Caco-2 (cell line): ENCODE measurements around the gene CASQ2. TPM values are rescaled to one million over a fixed set of nuclear protein-coding genes. Genes with fewer than 3 reads are reported as not detected.

ENCODE experiments used
- BruUV-seq: library from RNA; stranded (reverse); fragments of 400-500 nt; replicated peaks from 2 replicates; lab custom pipeline; 2021; lab: Mats Ljungman, UMichigan
- CTCF ChIA-PET: fragments of 300-600 bp; sonication (Branson Sonifier 250); formaldehyde crosslinking; loops from one replicate; lab custom pipeline; 2022; ENCODE audit warnings: antibody characterized with exemption; lab: Charles Lee
- POLR2A ChIA-PET: fragments of 300-600 bp; sonication (Branson Sonifier 250); formaldehyde crosslinking; loops from one replicate; lab custom pipeline; 2022; ENCODE audit warnings: antibody characterized with exemption; lab: Charles Lee
- DNase-seq, 2 experiments: peaks; one replicate each; pipeline versions ENCODE4 v3.0.0 to v3.0.0-alpha.2; 2020 to 2022
- H3K27me3 ChIP-seq: replicated peaks from 2 replicates; pipeline ENCODE4 v1.6.0; 2011; ENCODE audit warnings: low read length; ENCODE audit not compliant: control insufficient read depth, insufficient read depth
- H3K36me3 ChIP-seq: 2 replicates; pipeline ENCODE4 v1.5.1; 2011; ENCODE audit warnings: low read length; ENCODE audit not compliant: control insufficient read depth, insufficient read depth
- H3K4me1 ChIP-seq: fragments of 250-450 bp; sonication (Bioruptor Pico); 2 replicates; pipeline ENCODE4 v1.5.1; 2020; ENCODE audit warnings: mild to moderate bottlenecking
- H3K4me3 ChIP-seq: 2 replicates; pipeline ENCODE4 v1.5.1; 2011; ENCODE audit warnings: low read depth, mild to moderate bottlenecking, control low read depth, low read length
- H3K9me3 ChIP-seq: fragments of 250-450 bp; sonication (Bioruptor Pico); 2 replicates; pipeline ENCODE4 v1.5.1; 2020; ENCODE audit warnings: mild to moderate bottlenecking, moderate library complexity
- H3K27ac Mint-ChIP-seq: one replicate; pipeline ENCODE4 v1.8.0; 2022; ENCODE audit warnings: mixed read lengths; ENCODE audit not compliant: unreplicated experiment
- H3K27me3 Mint-ChIP-seq: one replicate; pipeline ENCODE4 v1.8.0; 2022; ENCODE audit warnings: mixed read lengths; ENCODE audit not compliant: insufficient read depth, unreplicated experiment
- H3K36me3 Mint-ChIP-seq: one replicate; pipeline ENCODE4 v1.8.0; 2022; ENCODE audit warnings: mild to moderate bottlenecking, mixed read lengths; ENCODE audit not compliant: insufficient read depth, unreplicated experiment
- H3K4me1 Mint-ChIP-seq: one replicate; pipeline ENCODE4 v1.8.0; 2022; ENCODE audit warnings: low read depth, mixed read lengths; ENCODE audit not compliant: unreplicated experiment
- H3K4me3 Mint-ChIP-seq: one replicate; pipeline ENCODE4 v1.8.0; 2022; ENCODE audit warnings: mild to moderate bottlenecking, moderate library complexity, mixed read lengths; ENCODE audit not compliant: unreplicated experiment
- H3K9me3 Mint-ChIP-seq: one replicate; pipeline ENCODE4 v1.8.0; 2022; ENCODE audit warnings: mixed read lengths; ENCODE audit not compliant: unreplicated experiment
- intact Hi-C: fragments of 100-400 bp; cut with micrococcal nuclease; formaldehyde crosslinking; loops from one replicate; pipeline ENCODE4 v1.10.0; 2022; ENCODE audit not compliant: unreplicated experiment
- total RNA-seq: library from RNA; stranded (reverse); gene quantifications from 2 replicates; pipeline ENCODE4 v1.2.3, GENCODE V29; 2022
- TF ChIP-seq, protein P1 (sequence below), 2 experiments: fragments of 200-600 bp in 1 of 2; IDR thresholded peaks; 1 replicate in 1 of 2; 2 replicates in 1 of 2; pipeline versions ENCODE4 v1.5.1 to v1.8.0; 2011 to 2022; ENCODE audit warnings: antibody characterized with exemption in 1 of 2, control low read depth in 1 of 2, inconsistent platforms in 1 of 2, low read depth in 1 of 2, low read length in 1 of 2, mild to moderate bottlenecking in 1 of 2, moderate library complexity in 1 of 2; ENCODE audit not compliant: insufficient read depth in 1 of 2, severe bottlenecking in 1 of 2, unreplicated experiment in 1 of 2

The CASQ2 gene
- total RNA-seq, 1 experiment from 2014 or later, result 0.18 TPM

DNA sequence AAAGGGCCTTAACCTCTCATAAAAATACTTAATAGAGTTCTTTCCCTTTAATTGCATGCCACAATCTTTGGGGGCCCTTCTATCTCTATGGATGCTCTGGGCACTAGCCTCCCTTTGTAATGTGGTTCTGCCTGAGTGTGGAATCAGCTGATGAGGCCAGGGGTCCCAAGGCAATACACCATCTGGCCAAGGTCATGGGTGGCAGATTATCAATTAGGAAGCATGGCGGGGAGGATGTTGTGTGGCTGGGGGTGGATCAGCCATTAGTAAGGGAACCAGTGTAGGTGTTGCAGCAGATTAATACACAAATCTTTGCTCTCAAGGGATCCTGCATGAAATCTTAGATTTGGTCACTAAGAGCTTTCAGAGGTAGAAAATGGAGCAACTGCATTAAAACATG is 37.1 kb upstream of the CASQ2 start:
- Histone ChIP-seq H3K36me3 (no peaks in the 10 kb centered on the region), H3K9me3 (no peaks in the 10 kb centered on the region), H3K4me3 (no peak overlapping the region), H3K4me1 (peaks cover 5% of the 10 kb centered on the region), H3K27me3 (no peaks in the 10 kb centered on the region)
- no peaks in the 10 kb centered on the region for H3K4me1 Mint-ChIP-seq
- POLR2A ChIA-PET, result no interaction called here
- CTCF ChIA-PET, result interaction anchor here (1.8 kb wide), 1 partner anchor 215 kb away, joined by 3 read pairs; no protein-coding TSS in a partner anchor
- no peak for DNase-seq
- intact Hi-C loops, result loop anchor here (5.0 kb wide), 2 partner anchors 82 to 217 kb away; no protein-coding TSS in a partner anchor
- no TSS peak for BruUV-seq
- H3K27ac Mint-ChIP-seq, result no peak overlapping the region
- TF ChIP-seq, protein P1, sequence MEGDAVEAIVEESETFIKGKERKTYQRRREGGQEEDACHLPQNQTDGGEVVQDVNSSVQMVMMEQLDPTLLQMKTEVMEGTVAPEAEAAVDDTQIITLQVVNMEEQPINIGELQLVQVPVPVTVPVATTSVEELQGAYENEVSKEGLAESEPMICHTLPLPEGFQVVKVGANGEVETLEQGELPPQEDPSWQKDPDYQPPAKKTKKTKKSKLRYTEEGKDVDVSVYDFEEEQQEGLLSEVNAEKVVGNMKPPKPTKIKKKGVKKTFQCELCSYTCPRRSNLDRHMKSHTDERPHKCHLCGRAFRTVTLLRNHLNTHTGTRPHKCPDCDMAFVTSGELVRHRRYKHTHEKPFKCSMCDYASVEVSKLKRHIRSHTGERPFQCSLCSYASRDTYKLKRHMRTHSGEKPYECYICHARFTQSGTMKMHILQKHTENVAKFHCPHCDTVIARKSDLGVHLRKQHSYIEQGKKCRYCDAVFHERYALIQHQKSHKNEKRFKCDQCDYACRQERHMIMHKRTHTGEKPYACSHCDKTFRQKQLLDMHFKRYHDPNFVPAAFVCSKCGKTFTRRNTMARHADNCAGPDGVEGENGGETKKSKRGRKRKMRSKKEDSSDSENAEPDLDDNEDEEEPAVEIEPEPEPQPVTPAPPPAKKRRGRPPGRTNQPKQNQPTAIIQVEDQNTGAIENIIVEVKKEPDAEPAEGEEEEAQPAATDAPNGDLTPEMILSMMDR (IDR thresholded peaks at IDR 0.05; ENCODE audit: insufficient read depth in 1 of 2, low read depth in 1 of 2, low read length in 1 of 2, severe bottlenecking in 1 of 2, unreplicated experiment in 1 of 2), result no peak
- no peaks in the 10 kb centered on the region for H3K36me3 Mint-ChIP-seq
- H3K9me3 Mint-ChIP-seq, result no peaks in the 10 kb centered on the region
- peaks cover 2% of the 10 kb centered on the region for H3K27me3 Mint-ChIP-seq
- H3K4me3 Mint-ChIP-seq, result no peak overlapping the region

DNA sequence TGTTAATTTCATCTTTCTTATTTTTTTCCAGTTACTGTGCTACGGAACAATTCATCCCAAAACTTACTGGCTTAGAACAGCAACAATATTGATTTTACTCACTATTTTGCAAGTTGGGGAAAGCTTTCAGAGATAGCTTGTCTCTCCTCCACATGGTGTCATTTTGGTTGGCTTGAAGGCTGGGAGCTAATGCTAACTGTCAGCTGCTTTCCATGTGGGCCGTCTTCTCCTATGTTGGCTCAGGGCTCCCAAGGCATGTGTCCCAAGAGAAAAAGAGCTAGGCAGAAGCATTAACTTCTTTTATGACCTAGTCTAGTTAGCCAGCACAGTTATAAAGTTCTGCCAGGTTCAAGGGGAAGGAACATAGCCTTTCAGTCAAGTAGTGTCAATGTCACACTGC is 33.9 kb upstream of the CASQ2 start:
- CTCF ChIA-PET, result interaction anchor here (0.6 kb wide), 1 partner anchor 29 kb away, joined by 5 read pairs; no protein-coding TSS in a partner anchor

DNA sequence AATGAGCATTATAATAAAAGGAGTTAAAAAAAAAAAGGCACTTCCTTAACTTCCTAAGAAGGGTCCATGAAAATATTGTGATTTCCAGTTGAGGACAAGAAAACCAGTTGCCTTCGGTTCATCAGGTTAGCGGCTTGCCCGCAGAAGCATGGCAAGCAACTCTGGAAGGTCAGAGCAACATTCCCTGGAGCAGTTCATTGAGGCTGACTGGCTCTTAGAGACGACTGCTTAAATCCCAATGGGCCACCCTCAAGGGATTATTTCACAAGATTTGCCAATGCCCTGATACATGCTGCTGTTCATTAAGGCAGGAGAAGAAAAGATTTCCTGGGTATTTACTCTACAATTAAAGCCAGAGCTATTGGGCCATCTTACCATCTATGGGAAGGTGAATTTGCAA is 29.0 kb upstream of the CASQ2 start:
- BruUV-seq, result no TSS peak
- intact Hi-C loops, result no loop called here
- Mint-ChIP-seq H3K4me1 (no peaks in the 10 kb centered on the region), H3K27me3 (no peaks in the 10 kb centered on the region), H3K27ac (no peak overlapping the region), H3K4me3 (no peak overlapping the region), H3K36me3 (no peaks in the 10 kb centered on the region), H3K9me3 (no peaks in the 10 kb centered on the region)
- no peaks in the 10 kb centered on the region for H3K36me3 ChIP-seq
- ChIA-PET POLR2A (no interaction called here), CTCF (no interaction called here)
- H3K9me3 ChIP-seq, result no peaks in the 10 kb centered on the region
- H3K4me1 ChIP-seq, result no peaks in the 10 kb centered on the region
- TF ChIP-seq, protein P1 (IDR thresholded peaks at IDR 0.05; ENCODE audit: insufficient read depth in 1 of 2, low read depth in 1 of 2, low read length in 1 of 2, severe bottlenecking in 1 of 2, unreplicated experiment in 1 of 2), result no peak
- no peak for DNase-seq
- H3K4me3 ChIP-seq, result no peak overlapping the region
- no peaks in the 10 kb centered on the region for H3K27me3 ChIP-seq

More for the DNA sequence above, 33.9 kb upstream of the CASQ2 start:
- H3K27me3 Mint-ChIP-seq, result peaks cover 2% of the 10 kb centered on the region
- POLR2A ChIA-PET, result no interaction called here
- no peak overlapping the region for H3K4me3 Mint-ChIP-seq
- DNase-seq, result no peak
- Histone ChIP-seq H3K4me3 (no peak overlapping the region), H3K36me3 (no peaks in the 10 kb centered on the region), H3K27me3 (no peaks in the 10 kb centered on the region), H3K4me1 (no peaks in the 10 kb centered on the region), H3K9me3 (no peaks in the 10 kb centered on the region)
- TF ChIP-seq, protein P1 (IDR thresholded peaks at IDR 0.05; ENCODE audit: insufficient read depth in 1 of 2, low read depth in 1 of 2, low read length in 1 of 2, severe bottlenecking in 1 of 2, unreplicated experiment in 1 of 2), result no peak
- no peak overlapping the region for H3K27ac Mint-ChIP-seq
- no peaks in the 10 kb centered on the region for H3K9me3 Mint-ChIP-seq
- no peaks in the 10 kb centered on the region for H3K36me3 Mint-ChIP-seq
- no peaks in the 10 kb centered on the region for H3K4me1 Mint-ChIP-seq
- BruUV-seq, result no TSS peak
- intact Hi-C loops, result no loop called here
